Sigmoid colon (tissue), 7 donors: Measurements from ENCODE around the gene ADARB2. TPM values are rescaled to one million over a fixed set of nuclear protein-coding genes. Genes with fewer than 3 reads are reported as not detected.
"Not testable (repeated sequence)": the region's sequence is repeated elsewhere in the genome, so short reads cannot be mapped to it uniquely, and the experiment has no call there.

Experiments
- DNase-seq: peaks from one replicate; pipeline ENCODE4 v3.0.0-alpha.2; 2019
- H3K27ac ChIP-seq, 4 donors: fragments of 200-600 bp; sonication (generic); one replicate each; pipeline ENCODE4 v1.5.1; 2016 to 2019; ENCODE audit warnings: mild to moderate bottlenecking in 1 of 4
- H3K27me3 ChIP-seq, 3 donors: fragments of 200-600 bp; sonication (generic); one replicate each; pipeline ENCODE4 v1.5.1; 2019; ENCODE audit warnings: mild to moderate bottlenecking in 1 of 3
- H3K36me3 ChIP-seq, 4 donors: fragments of 200-600 bp; sonication (generic); one replicate each; pipeline ENCODE4 v1.5.1; 2016 to 2019
- H3K4me1 ChIP-seq, 4 donors: fragments of 200-600 bp; sonication (generic); one replicate each; pipeline ENCODE4 v1.5.1; 2017 to 2019
- H3K4me3 ChIP-seq, 4 donors: fragments of 200-600 bp; sonication (generic); one replicate each; pipeline ENCODE4 v1.5.1; 2017 to 2019; ENCODE audit warnings: mild to moderate bottlenecking in 2 of 4, moderate library complexity in 1 of 4
- H3K9me3 ChIP-seq, 4 donors: fragments of 200-600 bp in 3 of 4; sonication (generic) in 3 of 4; one replicate each; pipeline versions ENCODE4 v1.5.1 to v1.6.1; 2013 to 2019
- CTCF ChIP-seq, 4 experiments: fragments of 450-650 bp in 3 of 4; fragments of 200-600 bp in 1 of 4; IDR thresholded peaks; one replicate each; pipeline ENCODE4 v1.5.1; 2016 to 2019; ENCODE audit warnings: antibody characterized with exemption in 4 of 4, mild to moderate bottlenecking in 3 of 4, moderate library complexity in 2 of 4
- EP300 ChIP-seq, 4 donors: sonication (generic); formaldehyde crosslinking; IDR thresholded peaks; one replicate each; pipeline ENCODE4 v1.6.1; 2017; ENCODE audit warnings: antibody characterized with exemption in 4 of 4
- POLR2A ChIP-seq, 2 donors: fragments of 450-650 bp; IDR thresholded peaks; one replicate each; pipeline ENCODE4 v1.6.1; 2016; ENCODE audit warnings: antibody characterized with exemption in 2 of 2, mild to moderate bottlenecking in 2 of 2, moderate library complexity in 2 of 2
- POLR2AphosphoS5 ChIP-seq, 4 donors: sonication (generic); formaldehyde crosslinking; IDR thresholded peaks; one replicate each; pipeline ENCODE4 v1.6.1; 2017; ENCODE audit warnings: antibody characterized with exemption in 4 of 4
- WGBS, 2 donors: extraction: QIAGEN DNeasy Blood & Tissue Kit; methylation state at CpG; one replicate each; pipeline ENCODE4 v1.1.7; 2013; 5-methylcytosine and 5-hydroxymethylcytosine counted together
- intact Hi-C: fragments of 100-400 bp; cut with DNase I; formaldehyde crosslinking; loops from one replicate; pipeline ENCODE4 v1.15.1; 2023
- polyA plus RNA-seq, 3 donors: library from polyadenylated mRNA; stranded (reverse); fragments of 200-250 nt; gene quantifications; one replicate each; pipeline ENCODE4 v1.2.3, GENCODE V29; 2013
- total RNA-seq, 4 donors: library from RNA; depleted of rRNA; stranded (reverse); fragments of >200 nt; gene quantifications; one replicate each; pipeline ENCODE4 v1.1.0, GENCODE V29; 2016
- donor health status: healthy with polysubstance abuse.
- donor health status: Bipolar disorder and iron deficiency.
- donor health status: healthy.

Gene ADARB2
- total and polyA plus RNA-seq, 7 donors, result 0.60 to 5.9 (median 3.5) TPM; not detected in 1

- DNase-seq, result no peak
- TF ChIP-seq EP300 (IDR thresholded peaks at IDR 0.05), result no peak
- TF ChIP-seq CTCF (IDR thresholded peaks at IDR 0.05), result no peak
- no peak for TF ChIP-seq POLR2A (IDR thresholded peaks at IDR 0.05)
- TF ChIP-seq POLR2AphosphoS5 (IDR thresholded peaks at IDR 0.05), result no peak
- H3K4me3 ChIP-seq, result no peak overlapping the region
- intact Hi-C loops, result no loop called here
- H3K27me3 ChIP-seq, result peaks cover 0 to 9% (median 5%) of the 10 kb centered on the region in 3 donors
- no peak overlapping the region for H3K27ac ChIP-seq
- 80 to 84% methylated on average over 11 of the region's 11 CpGs for WGBS, 2 donors
- no peaks in the 10 kb centered on the region for H3K36me3 ChIP-seq
- H3K9me3 ChIP-seq, result peaks cover 0 to 6% (median 0%) of the 10 kb centered on the region in 4 donors
- no peaks in the 10 kb centered on the region for H3K4me1 ChIP-seq
Measured at GRCh38 chr10:1434202-1434601, 303.1 kb downstream of the ADARB2 start.

- H3K4me1 ChIP-seq, result no peaks in the 10 kb centered on the region
- peaks cover 0 to 6% (median 0%) of the 10 kb centered on the region in 4 donors for H3K9me3 ChIP-seq
- DNase-seq, result no peak
- H3K27ac ChIP-seq, result no peak overlapping the region
- TF ChIP-seq POLR2AphosphoS5 (IDR thresholded peaks at IDR 0.05), result no peak
- no peak for TF ChIP-seq POLR2A (IDR thresholded peaks at IDR 0.05)
- no peak for TF ChIP-seq CTCF (IDR thresholded peaks at IDR 0.05)
- TF ChIP-seq EP300 (IDR thresholded peaks at IDR 0.05), result no peak
- 25 to 57% methylated on average over 3 of the region's 3 CpGs for WGBS, 2 donors
- H3K36me3 ChIP-seq, result no peaks in the 10 kb centered on the region
- no peaks in the 10 kb centered on the region for H3K27me3 ChIP-seq
- H3K4me3 ChIP-seq, result no peak overlapping the region
- intact Hi-C loops, result no loop called here
Measured at GRCh38 chr10:1432161-1432560, 305.2 kb downstream of the ADARB2 start.

- intact Hi-C loops, result no loop called here
- WGBS, 2 donors, result 97 to 98% methylated on average over 1 of the region's 1 CpG
- TF ChIP-seq POLR2AphosphoS5 (IDR thresholded peaks at IDR 0.05) (no peak), EP300 (IDR thresholded peaks at IDR 0.05) (no peak)
- H3K4me1 ChIP-seq, result no peaks in the 10 kb centered on the region
- peaks cover 0 to 6% (median 0%) of the 10 kb centered on the region in 4 donors for H3K9me3 ChIP-seq
- no peaks in the 10 kb centered on the region for H3K27me3 ChIP-seq
- H3K36me3 ChIP-seq, result no peaks in the 10 kb centered on the region
- no peak overlapping the region for H3K4me3 ChIP-seq
- DNase-seq, result no peak
- H3K27ac ChIP-seq, result no peak overlapping the region
Measured at GRCh38 chr10:1431229-1431628, 306.1 kb downstream of the ADARB2 start.

- WGBS, 2 donors, result 42 to 63% methylated on average over 3 of the region's 3 CpGs
- H3K36me3 ChIP-seq, intact Hi-C loops, DNase-seq, H3K27ac ChIP-seq, H3K4me1 ChIP-seq, H3K27me3 ChIP-seq, H3K4me3 ChIP-seq, H3K9me3 ChIP-seq: not testable (repeated sequence)
Measured at GRCh38 chr10:1427521-1428186, 309.7 kb downstream of the ADARB2 start.

DNA sequence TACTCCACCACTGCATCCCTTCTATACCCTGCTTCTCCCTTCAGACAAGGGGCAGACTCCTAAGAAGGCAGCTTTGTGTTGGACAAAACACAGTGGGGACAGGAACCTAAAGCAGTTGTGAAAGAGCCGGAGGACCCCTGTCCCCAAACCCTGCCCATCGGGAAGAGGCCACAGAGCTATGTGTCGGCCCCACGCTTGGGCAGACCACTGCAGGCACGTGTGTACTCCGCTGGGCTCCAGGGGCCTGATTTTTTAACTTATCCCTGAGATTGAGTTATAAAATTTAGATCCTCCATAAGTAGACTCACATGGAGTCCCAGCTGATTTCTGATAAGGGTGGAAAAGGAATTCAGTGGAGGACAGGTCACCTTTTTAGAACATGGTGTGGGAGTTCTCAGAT lies 310.5 kb downstream of the ADARB2 start:
- Histone ChIP-seq H3K27me3 (no peaks in the 10 kb centered on the region), H3K4me3 (no peak overlapping the region), H3K27ac (no peak overlapping the region), H3K9me3 (peaks cover 0 to 6% (median 0%) of the 10 kb centered on the region in 4 donors), H3K36me3 (no peaks in the 10 kb centered on the region), H3K4me1 (no peaks in the 10 kb centered on the region)
- intact Hi-C loops, result no loop called here
- no peak for DNase-seq
- TF ChIP-seq EP300 (IDR thresholded peaks at IDR 0.05) (no peak), POLR2A (IDR thresholded peaks at IDR 0.05) (no peak), CTCF (IDR thresholded peaks at IDR 0.05) (no peak), POLR2AphosphoS5 (IDR thresholded peaks at IDR 0.05) (no peak)
- WGBS, 2 donors, result 91 to 97% methylated on average over 6 of the region's 6 CpGs

DNA sequence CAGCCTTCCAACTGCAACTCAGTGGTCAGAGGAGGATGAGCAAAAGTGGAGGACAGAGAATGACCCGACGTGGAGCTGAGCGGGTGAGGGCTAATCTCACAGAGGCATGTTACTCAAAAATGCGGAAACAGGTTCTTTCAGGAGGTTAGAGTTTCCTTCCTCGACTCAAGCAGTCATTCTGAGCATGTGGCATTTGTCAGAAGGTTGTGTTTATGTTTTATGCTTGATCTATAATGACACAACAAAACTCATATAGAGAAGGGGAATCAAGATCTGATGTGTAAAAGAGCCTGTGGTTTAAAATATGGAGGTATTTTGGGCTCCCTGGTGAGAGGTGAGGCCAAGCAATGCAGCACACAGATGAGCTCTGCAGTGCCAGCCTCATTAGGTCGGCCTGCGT lies 311.4 kb downstream of the ADARB2 start:
- no peaks in the 10 kb centered on the region for H3K4me1 ChIP-seq
- no peak for TF ChIP-seq POLR2A (IDR thresholded peaks at IDR 0.05)
- no peak for TF ChIP-seq CTCF (IDR thresholded peaks at IDR 0.05)
- no peak for TF ChIP-seq POLR2AphosphoS5 (IDR thresholded peaks at IDR 0.05)
- no peak for TF ChIP-seq EP300 (IDR thresholded peaks at IDR 0.05)
- H3K27me3 ChIP-seq, result peaks cover 0 to 3% (median 0%) of the 10 kb centered on the region in 3 donors
- no peaks in the 10 kb centered on the region for H3K9me3 ChIP-seq
- 37 to 79% methylated on average over 7 of the region's 7 CpGs for WGBS, 2 donors
- H3K27ac ChIP-seq, result no peak overlapping the region
- DNase-seq, result no peak
- H3K4me3 ChIP-seq, result no peak overlapping the region
- intact Hi-C loops, result no loop called here
- H3K36me3 ChIP-seq, result no peaks in the 10 kb centered on the region
